ENCODE results near the gene PPA1. TPM values are rescaled to one million over a fixed set of nuclear protein-coding genes. Genes with fewer than 3 reads are reported as not detected.
"Not testable (repeated sequence)": the region's sequence is repeated elsewhere in the genome, so short reads cannot be mapped to it uniquely, and the experiment has no call there.

PPA1 gene
- total RNA-seq, 5 donors from 2014 or later (not counting 1 experiment from before 2014, with no cell fraction given) = 56.7 to 78.4 (median 64.4) TPM

DNA sequence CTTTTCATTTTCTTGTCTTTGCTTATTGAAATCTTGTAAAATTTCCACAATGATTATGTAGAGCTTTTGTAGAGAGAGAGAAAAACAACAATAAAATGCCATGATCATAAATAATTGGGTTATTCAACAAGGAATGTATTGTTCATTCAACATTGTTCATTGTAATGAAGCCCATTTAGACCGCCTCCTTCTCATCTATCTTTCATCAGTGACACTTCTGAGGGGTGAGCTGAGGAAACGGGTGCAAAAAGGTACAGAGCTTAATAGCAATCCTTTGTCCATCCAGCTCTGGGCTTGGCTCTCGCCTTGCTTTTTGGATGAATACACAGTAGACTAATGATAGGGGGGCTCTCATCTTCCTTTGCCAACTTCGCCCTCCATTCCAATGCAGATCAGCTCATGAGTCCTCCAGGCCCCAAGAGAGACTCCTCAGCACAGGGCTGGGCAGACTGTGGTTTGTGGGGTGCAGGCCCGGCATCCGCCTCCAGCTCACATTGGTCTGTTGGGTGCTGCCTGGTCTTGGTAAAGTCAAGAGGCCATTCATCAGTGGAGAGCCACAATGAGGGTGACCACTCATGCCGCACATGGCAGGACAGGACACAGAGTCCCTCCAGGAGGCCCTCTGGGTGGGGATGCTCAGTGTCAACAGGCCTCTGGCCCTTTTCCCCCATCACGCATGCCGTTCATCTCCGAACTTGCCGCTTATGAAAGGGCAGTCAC is 17.9 kb upstream of the PPA1 start:
- H3K4me3 Mint-ChIP-seq = no peak overlapping the region
- Histone ChIP-seq H3K4me1 (ENCODE audit: control insufficient read depth in 1 of 2, extremely low read depth in 1 of 2, insufficient read depth in 2 of 2, low read length in 2 of 2) (peaks cover 0 to 11% of the 10 kb centered on the region in 2 experiments), H3K4me3 (ENCODE audit: control insufficient read depth in 1 of 2, extremely low read depth in 1 of 2, low read length in 1 of 2) (no peak overlapping the region), H3K36me3 (ENCODE audit: control insufficient read depth in 2 of 2, extremely low read depth in 1 of 2, insufficient read depth in 1 of 2, low read length in 1 of 2) (no peaks in the 10 kb centered on the region), H3K27ac (ENCODE audit: low read length) (no peak overlapping the region), H3K27me3 (replicated peaks in 1 of 2; ENCODE audit: control insufficient read depth in 2 of 2, extremely low read depth in 1 of 2, insufficient read depth in 2 of 2, low read length in 1 of 2) (peaks cover 8 to 37% of the 10 kb centered on the region in 2 experiments), H3K9me3 (no peaks in the 10 kb centered on the region)
- no peaks in the 10 kb centered on the region for H3K36me3 Mint-ChIP-seq
- no peak for ATAC-seq (replicated peaks in 1 of 4)
- WGBS (ENCODE audit: insufficient coverage) = 88% methylated on average over 3 of the region's 11 CpGs
- H3K27me3 Mint-ChIP-seq = peaks cover 36 to 39% of the 10 kb centered on the region in 2 donors
- ChIA-PET POLR2A (interaction anchor here in 1 of 2 donors (0.5 kb wide), 1 partner anchor 13 kb away, joined by 4 read pairs; no protein-coding TSS in a partner anchor), CTCF (interaction anchor here (0.5 to 0.6 kb wide), 2 partner anchors 9 to 1068 kb away, joined by 5 to 6 read pairs; partner anchors contain the start of gene SLC29A3 (in 1 of the 2))
- H3K9me3 Mint-ChIP-seq = no peaks in the 10 kb centered on the region
- H3K27ac Mint-ChIP-seq = no peak overlapping the region
- DNase-seq = no peak
- H3K4me1 Mint-ChIP-seq = peaks cover 0 to 8% (median 5%) of the 10 kb centered on the region in 3 donors

DNA sequence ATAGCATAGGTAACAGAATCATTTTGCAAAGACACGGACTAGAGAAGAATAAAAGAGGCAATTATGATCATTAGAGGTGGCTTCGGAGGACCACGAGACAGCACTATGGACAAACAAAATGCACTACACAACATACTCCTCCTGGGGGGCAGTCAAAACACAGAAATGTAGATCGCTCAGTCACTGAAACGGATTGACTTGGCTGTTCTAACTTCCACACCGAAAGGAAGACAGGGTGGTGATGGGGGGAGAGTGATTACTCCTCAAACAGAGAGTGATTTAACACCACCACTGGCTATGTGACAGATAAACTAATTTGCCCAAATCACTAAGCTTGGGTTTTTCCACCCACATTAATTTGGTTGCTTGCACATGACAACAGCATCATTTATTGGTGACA is 14.1 kb upstream of the PPA1 start:
- ChIA-PET POLR2A (no interaction called here), CTCF (no interaction called here)
- Mint-ChIP-seq H3K27ac (no peak overlapping the region), H3K4me1 (no peaks in the 10 kb centered on the region), H3K4me3 (no peak overlapping the region), H3K36me3 (no peaks in the 10 kb centered on the region), H3K9me3 (no peaks in the 10 kb centered on the region), H3K27me3 (peaks cover 11 to 27% of the 10 kb centered on the region in 2 donors)
- Histone ChIP-seq H3K27ac (ENCODE audit: low read length) (no peak overlapping the region), H3K27me3 (replicated peaks in 1 of 2; ENCODE audit: control insufficient read depth in 2 of 2, extremely low read depth in 1 of 2, insufficient read depth in 2 of 2, low read length in 1 of 2) (peaks cover 4 to 6% of the 10 kb centered on the region in 2 experiments), H3K9me3 (no peaks in the 10 kb centered on the region), H3K36me3 (ENCODE audit: control insufficient read depth in 2 of 2, extremely low read depth in 1 of 2, insufficient read depth in 1 of 2, low read length in 1 of 2) (no peaks in the 10 kb centered on the region), H3K4me3 (ENCODE audit: control insufficient read depth in 1 of 2, extremely low read depth in 1 of 2, low read length in 1 of 2) (no peak overlapping the region), H3K4me1 (ENCODE audit: control insufficient read depth in 1 of 2, extremely low read depth in 1 of 2, insufficient read depth in 2 of 2, low read length in 2 of 2) (no peaks in the 10 kb centered on the region)
- WGBS (ENCODE audit: insufficient coverage) = no CpG with 5 or more reads among the region's 6 CpGs
- no peak for DNase-seq
- no peak for ATAC-seq (replicated peaks in 1 of 4)

DNA sequence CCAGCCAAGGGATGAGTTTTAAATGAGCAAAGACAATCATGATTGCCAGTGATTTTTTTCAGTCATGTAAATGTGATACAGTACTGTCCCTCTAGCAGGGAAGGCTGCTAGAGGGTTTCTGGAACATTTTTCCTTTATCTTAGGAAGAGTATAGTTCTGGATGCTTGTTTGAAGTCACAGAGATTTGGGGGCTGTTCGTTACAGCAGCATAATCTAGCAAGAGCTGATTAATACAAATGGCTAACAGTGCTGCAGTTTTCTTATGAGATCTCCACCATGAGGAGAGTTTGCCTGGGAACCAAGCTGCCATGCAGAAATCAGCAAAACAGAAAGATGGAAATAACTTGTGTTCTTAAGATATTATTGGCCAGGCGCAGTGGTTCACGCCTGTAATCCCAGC is 7.9 kb upstream of the PPA1 start:
- Histone ChIP-seq H3K4me3 (ENCODE audit: control insufficient read depth in 1 of 2, extremely low read depth in 1 of 2, low read length in 1 of 2) (no peak overlapping the region), H3K27ac (ENCODE audit: low read length) (no peak overlapping the region), H3K27me3 (replicated peaks in 1 of 2; ENCODE audit: control insufficient read depth in 2 of 2, extremely low read depth in 1 of 2, insufficient read depth in 2 of 2, low read length in 1 of 2) (no peaks in the 10 kb centered on the region), H3K4me1 (ENCODE audit: control insufficient read depth in 1 of 2, extremely low read depth in 1 of 2, insufficient read depth in 2 of 2, low read length in 2 of 2) (no peaks in the 10 kb centered on the region), H3K36me3 (ENCODE audit: control insufficient read depth in 2 of 2, extremely low read depth in 1 of 2, insufficient read depth in 1 of 2, low read length in 1 of 2) (no peaks in the 10 kb centered on the region), H3K9me3 (no peaks in the 10 kb centered on the region)
- 100% methylated on average over 1 of the region's 3 CpGs for WGBS (ENCODE audit: insufficient coverage)
- no peak overlapping the region for H3K4me3 Mint-ChIP-seq
- POLR2A ChIA-PET = no interaction called here
- CTCF ChIA-PET = interaction anchor here in 1 of 2 donors (0.9 kb wide), 1 partner anchor 27 kb away, joined by 5 read pairs; no protein-coding TSS in a partner anchor
- no peaks in the 10 kb centered on the region for H3K4me1 Mint-ChIP-seq
- no peaks in the 10 kb centered on the region for H3K36me3 Mint-ChIP-seq
- H3K9me3 Mint-ChIP-seq = no peaks in the 10 kb centered on the region
- H3K27me3 Mint-ChIP-seq = peaks cover 0 to 5% of the 10 kb centered on the region in 2 donors
- ATAC-seq (replicated peaks in 1 of 4) (no peak), DNase-seq (no peak)
- no peak overlapping the region for H3K27ac Mint-ChIP-seq

DNA sequence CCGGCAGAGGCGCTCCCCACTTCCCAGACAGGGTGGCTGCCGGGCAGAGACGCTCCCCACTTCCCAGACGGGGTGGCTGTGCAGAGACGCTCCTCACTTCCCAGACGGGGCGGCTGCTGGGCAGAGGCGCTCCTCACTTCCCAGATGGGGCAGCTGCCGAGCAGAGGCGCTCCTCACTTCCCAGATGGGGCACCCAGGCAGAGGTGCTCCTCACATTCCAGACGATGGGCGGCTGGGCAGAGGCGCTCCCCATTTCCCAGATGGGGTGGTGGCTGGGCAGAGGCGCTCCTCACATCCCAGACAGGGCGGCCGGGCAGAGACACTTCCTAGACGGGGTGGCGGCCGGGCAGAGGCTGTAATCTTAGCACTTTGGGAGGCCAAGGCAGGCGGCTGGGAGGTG is 6.8 kb upstream of the PPA1 start:
- POLR2A ChIA-PET; H3K4me1 Mint-ChIP-seq; ATAC-seq (replicated peaks in 1 of 4); H3K27me3 ChIP-seq (replicated peaks in 1 of 2; ENCODE audit: control insufficient read depth in 2 of 2, extremely low read depth in 1 of 2, insufficient read depth in 2 of 2, low read length in 1 of 2); H3K27ac Mint-ChIP-seq; H3K27me3 Mint-ChIP-seq; H3K36me3 Mint-ChIP-seq; H3K4me3 Mint-ChIP-seq; H3K4me1 ChIP-seq (ENCODE audit: control insufficient read depth in 1 of 2, extremely low read depth in 1 of 2, insufficient read depth in 2 of 2, low read length in 2 of 2); H3K36me3 ChIP-seq (ENCODE audit: control insufficient read depth in 2 of 2, extremely low read depth in 1 of 2, insufficient read depth in 1 of 2, low read length in 1 of 2); DNase-seq; H3K4me3 ChIP-seq (ENCODE audit: control insufficient read depth in 1 of 2, extremely low read depth in 1 of 2, low read length in 1 of 2); H3K9me3 ChIP-seq; H3K27ac ChIP-seq (ENCODE audit: low read length); H3K9me3 Mint-ChIP-seq: not testable (repeated sequence)
- 94% methylated on average over 19 of the region's 21 CpGs for WGBS (ENCODE audit: insufficient coverage)
- CTCF ChIA-PET = interaction anchor here in 1 of 2 donors (0.7 kb wide), 1 partner anchor 67 kb away, joined by 4 read pairs; no protein-coding TSS in a partner anchor

DNA sequence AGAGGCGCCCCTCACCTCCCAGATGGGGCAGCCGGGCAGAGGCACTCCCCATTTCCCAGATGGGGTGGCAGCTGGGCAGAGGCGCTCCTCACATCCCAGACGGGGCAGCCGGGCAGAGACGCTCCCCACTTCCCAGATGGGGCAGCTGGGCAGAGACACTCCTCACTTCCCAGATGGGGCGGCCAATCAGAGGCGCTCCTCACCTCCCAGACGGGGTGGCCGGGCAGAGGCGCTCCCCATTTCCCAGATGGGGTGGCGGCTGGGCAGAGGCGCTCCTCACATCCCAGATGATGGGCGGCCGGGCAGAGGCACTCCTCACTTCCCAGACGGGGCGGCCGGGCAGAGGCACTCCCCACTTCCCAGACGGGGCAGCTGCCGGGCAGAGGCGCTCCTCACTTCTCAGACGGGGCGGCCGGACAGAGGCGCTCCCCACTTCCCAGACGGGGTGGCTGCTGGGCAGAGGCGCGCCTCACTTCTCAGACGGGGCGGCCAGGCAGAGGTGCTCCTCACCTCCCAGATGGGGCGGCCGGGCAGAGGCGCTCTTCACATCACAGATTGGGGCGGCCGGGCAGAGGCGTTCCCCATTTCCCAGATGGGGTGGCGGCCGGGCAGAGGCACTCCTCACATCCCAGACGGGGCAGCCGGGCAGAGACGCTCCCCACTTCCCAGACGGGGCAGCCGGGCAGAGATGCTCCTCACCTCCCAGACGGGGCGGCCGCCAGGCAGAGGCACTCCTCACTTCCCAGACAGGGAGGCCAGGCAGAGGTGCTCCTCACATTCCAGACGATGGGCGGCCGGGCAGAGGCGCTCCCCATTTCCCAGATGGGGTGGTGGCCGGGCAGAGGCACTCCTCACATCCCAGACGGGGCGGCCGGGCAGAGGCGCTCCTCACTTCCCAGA is 6.1 kb upstream of the PPA1 start:
- DNase-seq; H3K4me1 ChIP-seq (ENCODE audit: control insufficient read depth in 1 of 2, extremely low read depth in 1 of 2, insufficient read depth in 2 of 2, low read length in 2 of 2); ATAC-seq (replicated peaks in 1 of 4); H3K4me1 Mint-ChIP-seq; H3K9me3 Mint-ChIP-seq; H3K27ac Mint-ChIP-seq; H3K27me3 Mint-ChIP-seq; POLR2A ChIA-PET; H3K9me3 ChIP-seq; H3K36me3 Mint-ChIP-seq; H3K27me3 ChIP-seq (replicated peaks in 1 of 2; ENCODE audit: control insufficient read depth in 2 of 2, extremely low read depth in 1 of 2, insufficient read depth in 2 of 2, low read length in 1 of 2); H3K36me3 ChIP-seq (ENCODE audit: control insufficient read depth in 2 of 2, extremely low read depth in 1 of 2, insufficient read depth in 1 of 2, low read length in 1 of 2); H3K4me3 Mint-ChIP-seq; H3K27ac ChIP-seq (ENCODE audit: low read length); H3K4me3 ChIP-seq (ENCODE audit: control insufficient read depth in 1 of 2, extremely low read depth in 1 of 2, low read length in 1 of 2): not testable (repeated sequence)
- CTCF ChIA-PET = interaction anchor here in 1 of 2 donors (0.7 kb wide), 1 partner anchor 68 kb away, joined by 4 read pairs; no protein-coding TSS in a partner anchor
- 95% methylated on average over 38 of the region's 55 CpGs for WGBS (ENCODE audit: insufficient coverage)

DNA sequence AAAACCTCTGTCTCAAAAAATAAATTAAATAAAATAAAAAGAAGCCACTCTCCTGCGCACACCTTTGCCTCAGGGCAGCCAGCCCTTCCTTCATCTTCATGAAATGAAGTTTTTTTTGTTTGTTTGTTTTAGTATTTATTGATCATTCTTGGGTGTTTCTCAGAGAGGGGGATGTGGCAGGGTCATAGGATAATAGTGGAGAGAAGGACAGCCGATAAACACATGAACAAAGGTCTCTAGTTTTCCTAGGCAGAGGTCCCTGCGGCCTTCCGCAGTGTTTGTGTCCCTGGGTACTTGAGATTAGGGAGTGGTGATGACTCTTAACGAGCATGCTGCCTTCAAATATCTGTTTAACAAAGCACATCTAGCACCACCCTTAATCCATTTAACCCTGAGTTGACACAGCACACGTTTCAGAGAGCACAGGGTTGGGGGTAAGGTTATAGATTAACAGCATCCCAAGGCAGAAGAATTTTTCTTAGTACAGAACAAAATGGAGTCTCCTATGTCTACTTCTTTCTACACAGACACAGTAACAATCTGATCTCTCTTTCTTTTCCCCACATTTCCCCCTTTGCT is 4.8 kb upstream of the PPA1 start:
- WGBS (ENCODE audit: insufficient coverage) = 100% methylated on average over 1 of the region's 6 CpGs
- H3K27me3 Mint-ChIP-seq; DNase-seq; H3K36me3 ChIP-seq (ENCODE audit: control insufficient read depth in 2 of 2, extremely low read depth in 1 of 2, insufficient read depth in 1 of 2, low read length in 1 of 2); H3K27me3 ChIP-seq (replicated peaks in 1 of 2; ENCODE audit: control insufficient read depth in 2 of 2, extremely low read depth in 1 of 2, insufficient read depth in 2 of 2, low read length in 1 of 2); POLR2A ChIA-PET; H3K4me3 Mint-ChIP-seq; H3K27ac Mint-ChIP-seq; H3K36me3 Mint-ChIP-seq; H3K27ac ChIP-seq (ENCODE audit: low read length); H3K9me3 Mint-ChIP-seq; ATAC-seq (replicated peaks in 1 of 4); CTCF ChIA-PET; H3K9me3 ChIP-seq; H3K4me3 ChIP-seq (ENCODE audit: control insufficient read depth in 1 of 2, extremely low read depth in 1 of 2, low read length in 1 of 2); H3K4me1 ChIP-seq (ENCODE audit: control insufficient read depth in 1 of 2, extremely low read depth in 1 of 2, insufficient read depth in 2 of 2, low read length in 2 of 2): not testable (repeated sequence)
- H3K4me1 Mint-ChIP-seq = peaks cover 4 to 10% (median 5%) of the 10 kb centered on the region in 3 donors

All from T-cell (primary cell).